DOHH2 (cell line): ENCODE data around the gene CCDC88A.

ENCODE experiments used
- H3F3A ChIP-seq: fragments of 200-600 bp; sonication (generic), shearing (Covaris generic); 2 replicates; pipeline ENCODE4 v1.6.0; 2016; ENCODE audit warnings: antibody characterized with exemption, mild to moderate bottlenecking; ENCODE audit not compliant: control insufficient read depth, insufficient read depth
- H3K27ac ChIP-seq: fragments of 200-600 bp; sonication (generic); 2 replicates; pipeline ENCODE4 v1.5.1; 2014; ENCODE audit warnings: low read depth, mild to moderate bottlenecking, low read length, moderate library complexity
- H3K27me3 ChIP-seq: fragments of 200-600 bp; sonication (generic); 2 replicates; pipeline ENCODE4 v1.6.1; 2014; ENCODE audit warnings: mild to moderate bottlenecking, low read length, mixed read lengths; ENCODE audit not compliant: control insufficient read depth
- H3K36me3 ChIP-seq: fragments of 200-600 bp; sonication (generic); 2 replicates; pipeline ENCODE4 v1.6.1; 2014; ENCODE audit warnings: mild to moderate bottlenecking, low read length, moderate library complexity, mixed read lengths; ENCODE audit not compliant: control insufficient read depth
- H3K4me1 ChIP-seq: fragments of 200-600 bp; sonication (generic); 2 replicates; pipeline ENCODE4 v1.6.1; 2014; ENCODE audit warnings: mild to moderate bottlenecking, low read length, mixed read lengths; ENCODE audit not compliant: control insufficient read depth
- H3K4me2 ChIP-seq: fragments of 200-600 bp; sonication (generic); 2 replicates; pipeline ENCODE4 v1.6.0; 2014; ENCODE audit warnings: mild to moderate bottlenecking, low read length, moderate library complexity
- H3K4me3 ChIP-seq: fragments of 200-600 bp; sonication (generic); 2 replicates; pipeline ENCODE4 v1.5.1; 2014; ENCODE audit warnings: mild to moderate bottlenecking, low read length, mixed read lengths
- H3K79me2 ChIP-seq: fragments of 200-600 bp; sonication (generic); 2 replicates; pipeline ENCODE4 v1.6.1; 2014; ENCODE audit warnings: mild to moderate bottlenecking, low read length, mixed read lengths; ENCODE audit not compliant: control insufficient read depth
- H3K9me2 ChIP-seq: fragments of 200-600 bp; sonication (generic); replicated peaks from 2 replicates; pipeline ENCODE4 v1.6.1; 2014; ENCODE audit warnings: mild to moderate bottlenecking, low read length, mixed read lengths; ENCODE audit not compliant: control insufficient read depth
- H3K9me3 ChIP-seq: fragments of 200-600 bp; sonication (generic); 2 replicates; pipeline ENCODE4 v1.6.1; 2014; ENCODE audit warnings: antibody characterized with exemption, low read length, mixed read lengths; ENCODE audit not compliant: control insufficient read depth, insufficient read depth
- H4K20me1 ChIP-seq: fragments of 200-600 bp; sonication (generic); 2 replicates; pipeline ENCODE4 v1.6.0; 2014; ENCODE audit warnings: low read depth, mild to moderate bottlenecking, antibody characterized with exemption, low read length, moderate library complexity; ENCODE audit not compliant: control insufficient read depth, insufficient read depth
- CTCF ChIP-seq: fragments of 200-600 bp; sonication (generic); IDR thresholded peaks from one replicate; pipeline ENCODE4 v1.5.1; 2014; ENCODE audit warnings: antibody characterized with exemption, mild to moderate bottlenecking, low read depth, low read length; ENCODE audit not compliant: poor library complexity, severe bottlenecking
- EZH2phosphoT487 ChIP-seq: fragments of 200-600 bp; sonication (generic); IDR thresholded peaks from 2 replicates; pipeline ENCODE4 v1.6.1; 2017; ENCODE audit warnings: borderline replicate concordance, mild to moderate bottlenecking, antibody characterized with exemption, low read length, moderate library complexity, mixed read lengths

CCDC88A gene

GRCh38 chr2:55419679-55420438 lies at the start of gene CCDC88A:
TSS of gene CCDC88A (minus strand) at chr2:55419856. CDS start at chr2:55419079, 777 bp downstream.
- Histone ChIP-seq H3K27ac (peak within 1 kb of the TSS; percentile 70), H3K9me2 (no peaks in the 10 kb centered on the region), H3K4me2 (peak within 1 kb of the TSS; percentile 91), H3K9me3 (no peaks in the 10 kb centered on the region), H3F3A (peaks cover 6% of the 10 kb centered on the region), H4K20me1 (0 out of 2 replicates have a peak, but pooled peaks cover 6% of the 10 kb centered on the region), H3K4me3 (peak within 1 kb of the TSS; percentile 85), H3K36me3 (peaks cover 36% of the 10 kb centered on the region), H3K27me3 (no peaks in the 10 kb centered on the region), H3K4me1 (peaks cover 53% of the 10 kb centered on the region), H3K79me2 (peaks cover 47% of the 10 kb centered on the region)
- TF ChIP-seq EZH2phosphoT487 (no peak), CTCF (peak; percentile 41)

- Histone ChIP-seq H4K20me1 (no peaks in the 10 kb centered on the region), H3K79me2 (no peaks in the 10 kb centered on the region), H3K4me1 (no peaks in the 10 kb centered on the region), H3K4me2 (no peak overlapping the region), H3K9me2 (no peaks in the 10 kb centered on the region), H3K36me3 (no peaks in the 10 kb centered on the region), H3K4me3 (no peak overlapping the region), H3K27ac (no peak overlapping the region), H3K9me3 (no peaks in the 10 kb centered on the region), H3K27me3 (0 out of 2 replicates have a peak, but pooled peaks cover 7% of the 10 kb centered on the region), H3F3A (no peaks in the 10 kb centered on the region)
- TF ChIP-seq CTCF = no peak
These were observed 42.0 kb upstream of the CCDC88A start for GRCh38 chr2:55461679-55462078.

- H4K20me1 ChIP-seq = no peaks in the 10 kb centered on the region
- no peaks in the 10 kb centered on the region for H3K9me2 ChIP-seq
- H3F3A ChIP-seq = no peaks in the 10 kb centered on the region
- H3K4me2 ChIP-seq = no peak overlapping the region
- no peak for TF ChIP-seq EZH2phosphoT487
- no peak for TF ChIP-seq CTCF
- H3K36me3 ChIP-seq = no peaks in the 10 kb centered on the region
- no peaks in the 10 kb centered on the region for H3K79me2 ChIP-seq
- H3K27me3 ChIP-seq = 0 out of 2 replicates have a peak, but pooled peaks cover 7% of the 10 kb centered on the region
- no peak overlapping the region for H3K4me3 ChIP-seq
- no peaks in the 10 kb centered on the region for H3K9me3 ChIP-seq
- no peak overlapping the region for H3K27ac ChIP-seq
- no peaks in the 10 kb centered on the region for H3K4me1 ChIP-seq
These were observed 40.9 kb upstream of the CCDC88A start for GRCh38 chr2:55460562-55460961.
